ENCODE results near the gene EXOC4. TPM values are rescaled to one million over a fixed set of nuclear protein-coding genes. Genes with fewer than 3 reads are reported as not detected.

EXOC4 gene
- total RNA-seq, 1 experiment from 2014 or later, result 75.8 TPM

DNA sequence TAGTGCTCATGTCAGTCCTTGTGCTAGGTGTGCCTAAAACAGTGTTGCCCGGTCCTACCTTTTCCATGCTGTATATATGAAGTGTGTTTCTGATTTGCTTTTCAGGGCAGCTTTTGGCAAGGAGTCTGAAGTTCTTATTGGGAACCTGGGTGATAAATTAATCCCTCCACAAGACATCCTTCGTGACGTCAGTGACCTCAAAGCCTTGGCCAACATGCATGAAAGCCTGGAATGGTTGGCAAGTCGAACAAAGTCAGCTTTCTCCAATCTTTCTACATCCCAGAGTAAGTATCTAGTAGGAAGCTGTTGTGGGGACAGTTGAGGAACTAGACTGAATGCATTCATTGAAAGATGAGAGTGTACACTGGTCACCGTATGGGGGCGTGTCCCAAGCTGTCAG, 684.9 kb downstream of the EXOC4 start:
- H3K18ac ChIP-seq (ENCODE audit: insufficient read length, low read depth, low read length), result no peak overlapping the region
- Mint-ChIP-seq H3K27ac (no peak overlapping the region), H3K27me3 (ENCODE audit: low read depth) (no peaks in the 10 kb centered on the region), H3K4me1 (peaks cover 40 to 42% of the 10 kb centered on the region in 2 experiments), H3K36me3 (ENCODE audit: insufficient read depth in 1 of 3, low read depth in 3 of 3) (peaks cover 0 to 11% (median 0%) of the 10 kb centered on the region in 3 experiments; a peak in 2 of 7 replicates), H3K4me3 (no peak overlapping the region), H3K9me3 (no peaks in the 10 kb centered on the region)
- no peaks in the 10 kb centered on the region for H3K9me3 ChIP-seq (ENCODE audit: control insufficient read depth, low read depth, low read length)
- H3K23me2 ChIP-seq (ENCODE audit: insufficient read length, low read depth, low read length, poor library complexity, severe bottlenecking), result no peaks in the 10 kb centered on the region
- no peak overlapping the region for H3K14ac ChIP-seq (ENCODE audit: insufficient read depth, low read length)
- no peak overlapping the region for H2AK5ac ChIP-seq (ENCODE audit: insufficient read length, low read length)
- H3K9ac ChIP-seq (ENCODE audit: extremely low read depth, insufficient read length, low read length), result no peak overlapping the region
- H4K8ac ChIP-seq (replicated peaks; ENCODE audit: insufficient read length, low read depth, low read length), result no peak overlapping the region
- H3T11ph ChIP-seq (ENCODE audit: low read length), result no peak overlapping the region
- H3K4me1 ChIP-seq (ENCODE audit: insufficient read depth, low read length), result peaks cover 4% of the 10 kb centered on the region; the same call in 1 of the 2 replicates
- H3K79me2 ChIP-seq (ENCODE audit: insufficient read depth, low read length), result no peaks in the 10 kb centered on the region
- no peak overlapping the region for H2BK20ac ChIP-seq (ENCODE audit: low read depth, low read length, poor library complexity, severe bottlenecking)
- H4K5ac ChIP-seq (ENCODE audit: insufficient read length, low read depth, low read length), result no peak overlapping the region
- no CpG with 5 or more reads among the region's 6 CpGs for WGBS (ENCODE audit: extremely low coverage, insufficient read length, low lambda C conversion rate)
- H2BK120ac ChIP-seq (ENCODE audit: low read depth, low read length, poor library complexity, severe bottlenecking), result no peak overlapping the region
- no peak overlapping the region for H2AFZ ChIP-seq (ENCODE audit: low read length)
- H2BK12ac ChIP-seq (ENCODE audit: insufficient read length, low read depth, low read length), result no peak overlapping the region
- H3K4ac ChIP-seq (ENCODE audit: low read depth, low read length), result no peak overlapping the region
- no peak overlapping the region for H3K23ac ChIP-seq (ENCODE audit: insufficient read length, low read depth, low read length)
- H3K79me1 ChIP-seq (ENCODE audit: insufficient read depth, low read depth, low read length, poor library complexity, severe bottlenecking), result no peaks in the 10 kb centered on the region
- H3K27ac ChIP-seq (ENCODE audit: insufficient read length, low read depth, low read length), result no peak overlapping the region
- H2BK5ac ChIP-seq (ENCODE audit: insufficient read length, low read length), result no peak overlapping the region
- H4K91ac ChIP-seq (ENCODE audit: insufficient read length, low read depth, low read length), result no peak overlapping the region
- no peak overlapping the region for H3K4me2 ChIP-seq (ENCODE audit: insufficient read depth, insufficient read length, low read length)
- H4K20me1 ChIP-seq (ENCODE audit: control insufficient read depth, insufficient read depth, insufficient read length), result no peaks in the 10 kb centered on the region
- no peak overlapping the region for H3K56ac ChIP-seq (ENCODE audit: insufficient read length, low read depth, low read length)
- DNase-seq, result no peak
- H2BK15ac ChIP-seq (ENCODE audit: low read depth, low read length), result no peak overlapping the region
- TF ChIP-seq, protein P1, sequence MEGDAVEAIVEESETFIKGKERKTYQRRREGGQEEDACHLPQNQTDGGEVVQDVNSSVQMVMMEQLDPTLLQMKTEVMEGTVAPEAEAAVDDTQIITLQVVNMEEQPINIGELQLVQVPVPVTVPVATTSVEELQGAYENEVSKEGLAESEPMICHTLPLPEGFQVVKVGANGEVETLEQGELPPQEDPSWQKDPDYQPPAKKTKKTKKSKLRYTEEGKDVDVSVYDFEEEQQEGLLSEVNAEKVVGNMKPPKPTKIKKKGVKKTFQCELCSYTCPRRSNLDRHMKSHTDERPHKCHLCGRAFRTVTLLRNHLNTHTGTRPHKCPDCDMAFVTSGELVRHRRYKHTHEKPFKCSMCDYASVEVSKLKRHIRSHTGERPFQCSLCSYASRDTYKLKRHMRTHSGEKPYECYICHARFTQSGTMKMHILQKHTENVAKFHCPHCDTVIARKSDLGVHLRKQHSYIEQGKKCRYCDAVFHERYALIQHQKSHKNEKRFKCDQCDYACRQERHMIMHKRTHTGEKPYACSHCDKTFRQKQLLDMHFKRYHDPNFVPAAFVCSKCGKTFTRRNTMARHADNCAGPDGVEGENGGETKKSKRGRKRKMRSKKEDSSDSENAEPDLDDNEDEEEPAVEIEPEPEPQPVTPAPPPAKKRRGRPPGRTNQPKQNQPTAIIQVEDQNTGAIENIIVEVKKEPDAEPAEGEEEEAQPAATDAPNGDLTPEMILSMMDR (conservative IDR thresholded peaks at IDR 0.05), result no peak
- H3K27me3 ChIP-seq (ENCODE audit: insufficient read depth, low read length), result no peaks in the 10 kb centered on the region
